ENCODE data around the gene TSEN54. TPM values are rescaled to one million over a fixed set of nuclear protein-coding genes. Genes with fewer than 3 reads are reported as not detected.

The TSEN54 gene
- total and polyA plus RNA-seq, 4 donors: 9.1 to 15.1 (median 12.3) TPM

DNA sequence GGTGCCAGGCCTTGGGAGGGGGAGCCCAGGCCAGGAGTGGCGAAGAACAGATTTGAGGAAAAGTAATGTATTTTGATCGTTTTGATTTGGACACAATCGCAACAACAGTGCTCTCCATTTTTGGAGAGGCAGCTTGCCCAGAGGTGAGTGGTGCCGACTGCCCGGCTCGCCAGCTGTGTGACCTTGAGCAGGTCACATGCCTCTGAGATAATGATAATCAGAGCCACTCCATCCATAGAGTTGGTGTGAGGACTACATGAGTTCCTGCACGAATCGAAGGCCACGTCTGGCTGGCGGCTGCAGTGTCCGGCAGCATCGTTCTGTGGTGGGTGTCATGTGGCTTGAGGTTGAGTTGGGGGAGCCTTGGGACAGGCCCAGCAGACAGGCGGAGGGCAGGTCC lies 29.9 kb downstream of the TSEN54 start:
- H3K36me3 ChIP-seq (ENCODE audit: control insufficient read depth in 4 of 4, insufficient read depth in 3 of 4, low read depth in 1 of 4, low read length in 3 of 4): peaks cover 0 to 6% (median 2%) of the 10 kb centered on the region in 4 donors
- no peak overlapping the region for H3K9ac ChIP-seq (ENCODE audit: low read depth in 1 of 2, low read length in 2 of 2)
- no peak for DNase-seq (ENCODE audit: low spot score)
- no peaks in the 10 kb centered on the region for H3K9me3 ChIP-seq (ENCODE audit: control insufficient read depth in 4 of 4, low read length in 3 of 4)
- 91% methylated on average over 13 of the region's 13 CpGs for WGBS
- no peak overlapping the region for H3K27ac ChIP-seq (ENCODE audit: low read depth in 1 of 2, low read length in 2 of 2)
- TF ChIP-seq TAF1 (conservative IDR thresholded peaks at IDR 0.05) (no peak), RXRA (IDR thresholded peaks at IDR 0.05) (no peak), RAD21 (IDR thresholded peaks at IDR 0.05) (no peak), YY1 (IDR thresholded peaks at IDR 0.05) (no peak), FOXA2 (IDR thresholded peaks at IDR 0.05) (no peak), NR2F2 (IDR thresholded peaks at IDR 0.05) (no peak), EGR1 (IDR thresholded peaks at IDR 0.05; ENCODE audit: low read depth in 2 of 2) (no peak), FOXA1 (IDR thresholded peaks at IDR 0.05) (no peak), GABPA (IDR thresholded peaks at IDR 0.05 in 1 of 2, conservative IDR thresholded peaks at IDR 0.05 in 1 of 2) (no peak)
- TF ChIP-seq, protein P1, sequence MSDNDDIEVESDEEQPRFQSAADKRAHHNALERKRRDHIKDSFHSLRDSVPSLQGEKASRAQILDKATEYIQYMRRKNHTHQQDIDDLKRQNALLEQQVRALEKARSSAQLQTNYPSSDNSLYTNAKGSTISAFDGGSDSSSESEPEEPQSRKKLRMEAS (IDR thresholded peaks at IDR 0.05): no peak
- TF ChIP-seq, protein P2, sequence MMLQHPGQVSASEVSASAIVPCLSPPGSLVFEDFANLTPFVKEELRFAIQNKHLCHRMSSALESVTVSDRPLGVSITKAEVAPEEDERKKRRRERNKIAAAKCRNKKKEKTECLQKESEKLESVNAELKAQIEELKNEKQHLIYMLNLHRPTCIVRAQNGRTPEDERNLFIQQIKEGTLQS (IDR thresholded peaks at IDR 0.05): no peak
- TF ChIP-seq, protein P3, sequence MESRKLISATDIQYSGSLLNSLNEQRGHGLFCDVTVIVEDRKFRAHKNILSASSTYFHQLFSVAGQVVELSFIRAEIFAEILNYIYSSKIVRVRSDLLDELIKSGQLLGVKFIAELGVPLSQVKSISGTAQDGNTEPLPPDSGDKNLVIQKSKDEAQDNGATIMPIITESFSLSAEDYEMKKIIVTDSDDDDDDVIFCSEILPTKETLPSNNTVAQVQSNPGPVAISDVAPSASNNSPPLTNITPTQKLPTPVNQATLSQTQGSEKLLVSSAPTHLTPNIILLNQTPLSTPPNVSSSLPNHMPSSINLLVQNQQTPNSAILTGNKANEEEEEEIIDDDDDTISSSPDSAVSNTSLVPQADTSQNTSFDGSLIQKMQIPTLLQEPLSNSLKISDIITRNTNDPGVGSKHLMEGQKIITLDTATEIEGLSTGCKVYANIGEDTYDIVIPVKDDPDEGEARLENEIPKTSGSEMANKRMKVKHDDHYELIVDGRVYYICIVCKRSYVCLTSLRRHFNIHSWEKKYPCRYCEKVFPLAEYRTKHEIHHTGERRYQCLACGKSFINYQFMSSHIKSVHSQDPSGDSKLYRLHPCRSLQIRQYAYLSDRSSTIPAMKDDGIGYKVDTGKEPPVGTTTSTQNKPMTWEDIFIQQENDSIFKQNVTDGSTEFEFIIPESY (IDR thresholded peaks at IDR 0.05): no peak
- TF ChIP-seq, protein P4, sequence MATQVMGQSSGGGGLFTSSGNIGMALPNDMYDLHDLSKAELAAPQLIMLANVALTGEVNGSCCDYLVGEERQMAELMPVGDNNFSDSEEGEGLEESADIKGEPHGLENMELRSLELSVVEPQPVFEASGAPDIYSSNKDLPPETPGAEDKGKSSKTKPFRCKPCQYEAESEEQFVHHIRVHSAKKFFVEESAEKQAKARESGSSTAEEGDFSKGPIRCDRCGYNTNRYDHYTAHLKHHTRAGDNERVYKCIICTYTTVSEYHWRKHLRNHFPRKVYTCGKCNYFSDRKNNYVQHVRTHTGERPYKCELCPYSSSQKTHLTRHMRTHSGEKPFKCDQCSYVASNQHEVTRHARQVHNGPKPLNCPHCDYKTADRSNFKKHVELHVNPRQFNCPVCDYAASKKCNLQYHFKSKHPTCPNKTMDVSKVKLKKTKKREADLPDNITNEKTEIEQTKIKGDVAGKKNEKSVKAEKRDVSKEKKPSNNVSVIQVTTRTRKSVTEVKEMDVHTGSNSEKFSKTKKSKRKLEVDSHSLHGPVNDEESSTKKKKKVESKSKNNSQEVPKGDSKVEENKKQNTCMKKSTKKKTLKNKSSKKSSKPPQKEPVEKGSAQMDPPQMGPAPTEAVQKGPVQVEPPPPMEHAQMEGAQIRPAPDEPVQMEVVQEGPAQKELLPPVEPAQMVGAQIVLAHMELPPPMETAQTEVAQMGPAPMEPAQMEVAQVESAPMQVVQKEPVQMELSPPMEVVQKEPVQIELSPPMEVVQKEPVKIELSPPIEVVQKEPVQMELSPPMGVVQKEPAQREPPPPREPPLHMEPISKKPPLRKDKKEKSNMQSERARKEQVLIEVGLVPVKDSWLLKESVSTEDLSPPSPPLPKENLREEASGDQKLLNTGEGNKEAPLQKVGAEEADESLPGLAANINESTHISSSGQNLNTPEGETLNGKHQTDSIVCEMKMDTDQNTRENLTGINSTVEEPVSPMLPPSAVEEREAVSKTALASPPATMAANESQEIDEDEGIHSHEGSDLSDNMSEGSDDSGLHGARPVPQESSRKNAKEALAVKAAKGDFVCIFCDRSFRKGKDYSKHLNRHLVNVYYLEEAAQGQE (IDR thresholded peaks at IDR 0.05): no peak
- no peak overlapping the region for H3K4me3 ChIP-seq (ENCODE audit: low read depth in 1 of 3, low read length in 3 of 3)
- no peaks in the 10 kb centered on the region for H3K27me3 ChIP-seq (ENCODE audit: control insufficient read depth in 4 of 4, insufficient read depth in 4 of 4, low read length in 3 of 4)
- H3K4me1 ChIP-seq (ENCODE audit: control insufficient read depth in 4 of 4, insufficient read depth in 4 of 4, low read length in 3 of 4): peaks cover 2 to 15% (median 7%) of the 10 kb centered on the region in 4 donors

DNA sequence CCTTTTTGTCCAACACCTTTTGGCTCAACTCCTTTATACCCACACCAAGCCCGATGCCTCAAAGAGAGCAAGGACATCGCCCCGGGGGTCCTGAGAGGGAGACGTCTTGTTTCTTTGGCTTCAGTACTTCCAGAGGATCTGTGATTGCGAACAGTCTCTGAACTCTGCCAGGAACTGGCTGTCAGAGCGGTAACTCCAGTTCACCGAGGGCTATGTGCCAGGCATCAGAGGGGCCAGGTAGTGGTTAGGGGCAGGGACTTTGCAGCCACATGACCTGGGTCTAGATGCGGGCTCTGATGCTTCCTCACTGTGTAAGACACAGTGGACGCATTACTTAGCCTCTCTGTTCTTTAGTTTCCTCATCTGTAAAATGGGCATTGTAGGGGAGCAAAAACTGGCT lies 30.8 kb downstream of the TSEN54 start:
- no peak overlapping the region for H3K27ac ChIP-seq (ENCODE audit: low read depth in 1 of 2, low read length in 2 of 2)
- no peak overlapping the region for H3K9ac ChIP-seq (ENCODE audit: low read depth in 1 of 2, low read length in 2 of 2)
- 86% methylated on average over 9 of the region's 9 CpGs for WGBS
- peaks cover 0 to 6% (median 2%) of the 10 kb centered on the region in 4 donors for H3K36me3 ChIP-seq (ENCODE audit: control insufficient read depth in 4 of 4, insufficient read depth in 3 of 4, low read depth in 1 of 4, low read length in 3 of 4)
- peaks cover 0 to 10% (median 4%) of the 10 kb centered on the region in 4 donors for H3K4me1 ChIP-seq (ENCODE audit: control insufficient read depth in 4 of 4, insufficient read depth in 4 of 4, low read length in 3 of 4)
- no peak overlapping the region for H3K4me3 ChIP-seq (ENCODE audit: low read depth in 1 of 3, low read length in 3 of 3)
- DNase-seq (ENCODE audit: low spot score): no peak
- no peak for TF ChIP-seq RAD21 (IDR thresholded peaks at IDR 0.05)
- H3K27me3 ChIP-seq (ENCODE audit: control insufficient read depth in 4 of 4, insufficient read depth in 4 of 4, low read length in 3 of 4): no peaks in the 10 kb centered on the region
- H3K9me3 ChIP-seq (ENCODE audit: control insufficient read depth in 4 of 4, low read length in 3 of 4): no peaks in the 10 kb centered on the region

DNA sequence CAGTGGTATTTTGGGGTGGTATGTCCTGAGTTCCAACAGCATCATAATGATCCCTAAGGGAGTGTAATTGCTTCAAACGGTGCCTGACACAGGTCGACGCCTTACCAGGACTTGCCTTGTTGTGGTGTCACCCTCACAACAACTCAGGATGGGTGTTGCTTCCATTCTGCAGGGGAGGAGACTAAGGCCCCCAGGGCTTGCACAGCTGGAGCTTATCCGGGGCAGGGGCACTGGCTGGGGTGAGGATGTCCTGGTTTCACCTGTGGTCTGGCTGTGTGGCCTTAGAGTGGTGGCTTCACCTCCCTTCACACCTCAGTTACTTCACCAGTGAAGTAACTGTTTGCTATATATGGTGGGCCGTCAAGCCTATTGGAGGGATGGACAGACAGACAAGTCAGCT lies 32.5 kb downstream of the TSEN54 start:
- H3K36me3 ChIP-seq (ENCODE audit: control insufficient read depth in 4 of 4, insufficient read depth in 3 of 4, low read depth in 1 of 4, low read length in 3 of 4): peaks cover 0 to 6% (median 3%) of the 10 kb centered on the region in 4 donors
- 82% methylated on average over 5 of the region's 5 CpGs for WGBS
- TF ChIP-seq NR2F2 (IDR thresholded peaks at IDR 0.05) (no peak), FOXA2 (IDR thresholded peaks at IDR 0.05) (no peak), RXRA (IDR thresholded peaks at IDR 0.05) (no peak), YY1 (IDR thresholded peaks at IDR 0.05) (no peak), FOXA1 (IDR thresholded peaks at IDR 0.05) (no peak), TAF1 (conservative IDR thresholded peaks at IDR 0.05) (no peak), EGR1 (IDR thresholded peaks at IDR 0.05; ENCODE audit: low read depth in 2 of 2) (no peak)
- TF ChIP-seq, protein P5, sequence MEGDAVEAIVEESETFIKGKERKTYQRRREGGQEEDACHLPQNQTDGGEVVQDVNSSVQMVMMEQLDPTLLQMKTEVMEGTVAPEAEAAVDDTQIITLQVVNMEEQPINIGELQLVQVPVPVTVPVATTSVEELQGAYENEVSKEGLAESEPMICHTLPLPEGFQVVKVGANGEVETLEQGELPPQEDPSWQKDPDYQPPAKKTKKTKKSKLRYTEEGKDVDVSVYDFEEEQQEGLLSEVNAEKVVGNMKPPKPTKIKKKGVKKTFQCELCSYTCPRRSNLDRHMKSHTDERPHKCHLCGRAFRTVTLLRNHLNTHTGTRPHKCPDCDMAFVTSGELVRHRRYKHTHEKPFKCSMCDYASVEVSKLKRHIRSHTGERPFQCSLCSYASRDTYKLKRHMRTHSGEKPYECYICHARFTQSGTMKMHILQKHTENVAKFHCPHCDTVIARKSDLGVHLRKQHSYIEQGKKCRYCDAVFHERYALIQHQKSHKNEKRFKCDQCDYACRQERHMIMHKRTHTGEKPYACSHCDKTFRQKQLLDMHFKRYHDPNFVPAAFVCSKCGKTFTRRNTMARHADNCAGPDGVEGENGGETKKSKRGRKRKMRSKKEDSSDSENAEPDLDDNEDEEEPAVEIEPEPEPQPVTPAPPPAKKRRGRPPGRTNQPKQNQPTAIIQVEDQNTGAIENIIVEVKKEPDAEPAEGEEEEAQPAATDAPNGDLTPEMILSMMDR (IDR thresholded peaks at IDR 0.05; ENCODE audit: low read depth, low read length, missing input control): no peak
- TF ChIP-seq, protein P2 (IDR thresholded peaks at IDR 0.05): no peak
- TF ChIP-seq, protein P1 (IDR thresholded peaks at IDR 0.05): no peak

More for the DNA sequence above, 32.5 kb downstream of the TSEN54 start:
- DNase-seq (ENCODE audit: low spot score): no peak
- Histone ChIP-seq H3K27ac (ENCODE audit: low read depth in 1 of 2, low read length in 2 of 2) (no peak overlapping the region), H3K9me3 (ENCODE audit: control insufficient read depth in 4 of 4, low read length in 3 of 4) (no peaks in the 10 kb centered on the region), H3K9ac (ENCODE audit: low read depth in 1 of 2, low read length in 2 of 2) (no peak overlapping the region), H3K4me3 (ENCODE audit: low read depth in 1 of 3, low read length in 3 of 3) (no peak overlapping the region), H3K27me3 (ENCODE audit: control insufficient read depth in 4 of 4, insufficient read depth in 4 of 4, low read length in 3 of 4) (no peaks in the 10 kb centered on the region), H3K4me1 (ENCODE audit: control insufficient read depth in 4 of 4, insufficient read depth in 4 of 4, low read length in 3 of 4) (peaks cover 0 to 5% (median 0%) of the 10 kb centered on the region in 4 donors)
